SHP77 (cell line): ENCODE results near the gene C1orf210.

Experiments
- DNase-seq, 2 experiments: peaks; one replicate each; lab custom pipeline; 2025; lab: John Stamatoyannopoulos, UW

The C1orf210 gene

DNA sequence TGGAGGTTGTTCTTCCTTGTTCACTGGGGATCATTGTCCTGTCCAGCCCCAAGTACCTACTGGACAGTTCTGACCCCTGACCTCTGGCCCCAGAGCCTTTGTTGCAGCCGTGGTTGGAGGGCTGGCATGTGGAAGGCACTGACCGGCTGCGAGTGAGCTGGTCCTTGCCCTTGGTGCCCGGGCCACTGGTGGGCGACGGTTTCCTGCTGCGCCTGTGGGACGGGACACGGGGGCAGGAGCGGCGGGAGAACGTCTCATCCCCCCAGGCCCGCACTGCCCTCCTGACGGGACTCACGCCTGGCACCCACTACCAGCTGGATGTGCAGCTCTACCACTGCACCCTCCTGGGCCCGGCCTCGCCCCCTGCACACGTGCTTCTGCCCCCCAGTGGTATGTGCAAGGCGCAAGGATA, 26.8 kb upstream of the C1orf210 start:
- DNase-seq: no peak

DNA sequence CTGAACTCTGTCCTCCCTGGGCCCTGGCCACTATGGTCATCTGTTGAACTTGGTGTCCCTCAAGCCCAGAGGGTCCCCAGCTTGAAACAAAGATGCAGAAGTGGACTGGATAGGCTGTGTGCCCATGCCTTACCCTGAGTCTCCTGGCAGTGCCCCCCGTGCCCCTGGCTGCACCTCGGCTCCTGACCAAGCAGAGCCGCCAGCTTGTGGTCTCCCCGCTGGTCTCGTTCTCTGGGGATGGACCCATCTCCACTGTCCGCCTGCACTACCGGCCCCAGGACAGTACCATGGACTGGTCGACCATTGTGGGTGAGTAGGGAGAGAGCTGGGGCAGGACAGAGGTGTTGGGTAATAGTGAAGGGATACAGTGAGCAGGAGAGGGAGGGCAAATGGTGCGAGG, 26.1 kb upstream of the C1orf210 start:
- no peak for DNase-seq

DNA sequence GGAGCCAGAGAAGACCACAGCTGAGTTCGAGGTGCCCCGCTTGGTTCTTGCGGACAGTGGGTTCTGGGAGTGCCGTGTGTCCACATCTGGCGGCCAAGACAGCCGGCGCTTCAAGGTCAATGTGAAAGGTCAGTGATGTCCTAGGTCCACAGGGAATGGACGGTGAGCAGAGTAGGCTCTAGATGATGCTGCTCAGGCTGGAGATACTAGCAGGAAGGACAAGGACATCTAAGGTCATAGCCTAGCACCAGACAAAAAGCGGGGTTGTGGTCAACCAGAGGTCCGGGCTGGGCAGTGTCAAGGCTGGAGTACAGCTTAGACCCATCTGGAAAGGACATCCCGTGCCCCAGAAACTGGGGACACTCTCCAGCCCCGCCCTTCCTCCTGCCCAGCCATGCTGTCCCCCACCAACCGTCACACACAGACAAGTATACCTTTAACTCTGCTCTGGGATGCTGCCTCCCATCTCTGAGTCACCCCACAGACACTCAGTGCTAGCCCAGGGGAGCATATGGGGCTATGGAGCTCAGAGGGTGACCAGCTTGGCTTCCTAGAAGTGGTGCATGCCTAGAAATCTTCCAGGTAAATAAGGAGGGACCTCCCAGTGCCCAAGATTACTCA, 24.1 kb upstream of the C1orf210 start:
- DNase-seq: no peak

DNA sequence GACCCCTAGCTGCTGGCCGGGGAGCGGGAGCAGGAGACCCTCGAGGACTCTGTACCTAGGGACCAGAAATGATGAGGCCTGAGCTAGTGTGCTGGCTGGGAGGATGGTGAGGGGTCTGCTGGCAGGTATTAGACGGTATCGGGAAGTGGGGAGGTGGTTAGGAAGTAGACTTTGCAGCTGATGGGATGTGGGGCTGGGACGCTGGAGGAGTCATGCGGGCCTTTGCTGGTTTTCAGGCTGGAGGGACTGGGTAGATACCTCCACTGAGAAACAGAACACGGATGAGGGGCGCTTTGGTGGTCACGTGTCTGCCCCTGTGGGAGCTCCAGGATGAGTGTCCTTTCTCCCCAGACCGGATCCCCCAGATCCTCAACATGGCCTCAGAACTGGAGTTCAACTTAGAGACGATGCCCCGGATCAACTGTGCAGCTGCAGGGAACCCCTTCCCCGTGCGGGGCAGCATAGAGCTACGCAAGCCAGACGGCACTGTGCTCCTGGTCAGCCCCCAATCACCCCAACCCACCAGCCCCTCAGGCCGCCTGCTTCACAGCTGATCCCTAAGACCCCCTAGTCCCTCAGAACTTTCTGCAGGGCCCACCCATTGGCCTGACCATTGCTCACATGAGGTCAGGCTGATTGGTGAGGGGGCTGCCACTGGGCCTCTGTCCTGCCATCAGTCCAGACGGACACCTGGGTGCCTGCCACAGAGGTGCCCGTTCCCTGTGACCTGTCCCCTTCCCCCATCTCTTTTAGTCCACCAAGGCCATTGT, 23.4 kb upstream of the C1orf210 start:
- DNase-seq: no peak

DNA sequence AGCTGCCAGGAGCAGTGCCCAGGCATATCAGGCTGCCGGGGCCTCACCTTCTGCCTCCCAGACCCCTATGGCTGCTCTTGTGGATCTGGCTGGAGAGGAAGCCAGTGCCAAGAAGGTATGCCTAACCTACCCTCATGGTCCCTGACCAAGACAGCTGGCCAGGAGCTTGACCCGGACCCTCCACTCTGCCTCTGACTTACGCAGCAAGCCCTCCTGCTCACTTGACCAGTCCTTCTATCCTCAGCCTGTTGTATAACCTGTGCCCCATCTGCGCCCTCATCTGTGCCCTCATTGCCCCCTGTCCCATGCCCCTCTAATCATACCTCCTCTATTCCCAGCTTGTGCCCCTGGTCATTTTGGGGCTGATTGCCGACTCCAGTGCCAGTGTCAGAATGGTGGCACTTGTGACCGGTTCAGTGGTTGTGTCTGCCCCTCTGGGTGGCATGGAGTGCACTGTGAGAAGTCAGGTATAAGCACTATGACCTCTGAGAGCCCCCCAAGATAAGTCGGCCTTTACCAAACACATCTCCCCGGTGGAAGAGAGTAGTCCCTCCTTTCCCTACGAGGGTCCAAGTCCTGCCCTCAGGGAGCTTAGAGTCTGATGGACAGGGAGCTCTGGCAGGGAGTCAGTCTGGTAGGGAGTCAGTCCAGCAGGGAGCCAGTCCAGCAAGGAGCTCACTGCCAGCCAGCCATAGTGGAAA, 22.2 kb upstream of the C1orf210 start:
- DNase-seq: no peak

DNA sequence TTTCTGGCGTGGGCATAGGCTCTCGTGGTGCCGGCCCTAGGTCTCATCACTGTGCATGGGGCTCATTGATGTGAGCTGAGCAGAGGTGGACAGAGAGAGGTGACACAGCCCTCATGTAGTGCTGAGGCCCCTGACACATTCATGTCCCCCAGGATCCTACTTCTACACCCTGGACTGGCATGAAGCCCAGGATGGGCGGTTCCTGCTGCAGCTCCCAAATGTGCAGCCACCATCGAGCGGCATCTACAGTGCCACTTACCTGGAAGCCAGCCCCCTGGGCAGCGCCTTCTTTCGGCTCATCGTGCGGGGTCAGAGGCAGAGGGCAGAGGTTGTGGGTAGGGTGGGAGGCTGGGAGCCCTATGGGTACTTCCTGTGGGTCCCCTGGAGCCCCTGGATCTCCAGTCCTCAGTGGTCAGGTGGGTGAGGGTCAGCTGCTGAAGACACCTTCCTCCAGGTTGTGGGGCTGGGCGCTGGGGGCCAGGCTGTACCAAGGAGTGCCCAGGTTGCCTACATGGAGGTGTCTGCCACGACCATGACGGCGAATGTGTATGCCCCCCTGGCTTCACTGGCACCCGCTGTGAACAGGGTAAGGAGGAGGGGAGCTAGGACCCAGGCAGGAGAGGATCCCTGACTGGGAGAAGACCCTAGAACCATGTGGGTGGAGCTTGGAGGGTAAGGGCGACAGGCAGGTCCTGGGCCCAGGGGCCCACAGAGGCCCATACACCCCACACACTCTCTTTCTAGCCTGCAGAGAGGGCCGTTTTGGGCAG, 21.5 kb upstream of the C1orf210 start:
- no peak for DNase-seq

DNA sequence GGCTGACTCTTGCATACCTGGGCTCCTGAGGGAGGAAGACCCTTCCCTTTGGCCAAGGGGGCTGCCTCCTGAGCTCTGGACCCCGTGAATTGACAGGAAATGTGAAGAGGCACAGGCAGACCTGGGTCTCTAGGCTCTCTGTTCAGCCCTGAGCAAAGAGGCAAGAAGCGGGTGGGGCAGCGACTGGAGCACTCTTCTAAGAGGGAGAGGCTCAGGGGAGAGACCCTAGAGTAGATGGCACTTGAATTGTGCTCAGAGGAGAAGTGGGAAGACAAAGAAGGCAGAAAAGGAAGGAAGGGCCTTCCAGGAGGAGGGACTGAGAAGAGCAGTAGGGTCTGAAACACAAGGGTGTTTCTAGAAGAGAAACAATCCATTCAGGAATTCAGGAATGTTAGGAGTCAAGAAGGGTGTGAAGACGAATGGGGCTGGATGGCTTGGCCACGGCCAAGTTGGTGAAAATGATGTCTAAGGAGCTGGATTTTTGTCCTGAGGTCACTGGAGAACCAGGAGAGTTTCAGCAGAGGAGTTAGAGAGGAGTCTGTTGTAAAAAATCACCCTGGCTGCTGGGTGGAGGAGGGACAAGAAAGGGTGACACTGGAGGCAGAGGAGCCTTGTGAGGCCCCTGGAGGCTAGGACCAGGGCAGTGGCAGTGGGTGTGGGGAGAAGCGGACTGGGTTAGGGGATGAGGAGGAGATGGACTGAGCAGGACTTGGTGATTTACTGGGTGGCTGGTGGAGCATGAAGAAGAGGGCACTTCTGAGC, 20.7 kb upstream of the C1orf210 start:
- DNase-seq: no peak

DNA sequence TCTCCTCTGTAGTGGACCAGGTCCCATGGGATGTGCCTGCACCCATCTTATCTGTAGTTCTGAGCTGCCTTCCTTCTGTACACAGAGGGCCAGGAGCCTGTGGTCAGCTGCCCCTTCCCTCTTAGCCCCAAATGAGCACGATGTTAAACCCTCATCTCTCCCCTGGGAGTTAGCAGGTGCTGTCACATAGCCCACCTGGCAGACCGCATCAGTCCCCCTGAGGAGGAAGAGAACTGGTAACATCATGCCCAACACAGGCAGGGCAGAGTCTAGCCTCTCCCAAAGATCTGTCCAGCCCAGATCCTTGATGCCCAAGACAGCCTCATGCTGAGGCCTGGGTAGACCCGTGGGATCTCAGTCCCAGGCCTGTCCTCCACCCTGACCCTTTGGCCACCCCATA, 20.1 kb upstream of the C1orf210 start:
- DNase-seq: no peak

DNA sequence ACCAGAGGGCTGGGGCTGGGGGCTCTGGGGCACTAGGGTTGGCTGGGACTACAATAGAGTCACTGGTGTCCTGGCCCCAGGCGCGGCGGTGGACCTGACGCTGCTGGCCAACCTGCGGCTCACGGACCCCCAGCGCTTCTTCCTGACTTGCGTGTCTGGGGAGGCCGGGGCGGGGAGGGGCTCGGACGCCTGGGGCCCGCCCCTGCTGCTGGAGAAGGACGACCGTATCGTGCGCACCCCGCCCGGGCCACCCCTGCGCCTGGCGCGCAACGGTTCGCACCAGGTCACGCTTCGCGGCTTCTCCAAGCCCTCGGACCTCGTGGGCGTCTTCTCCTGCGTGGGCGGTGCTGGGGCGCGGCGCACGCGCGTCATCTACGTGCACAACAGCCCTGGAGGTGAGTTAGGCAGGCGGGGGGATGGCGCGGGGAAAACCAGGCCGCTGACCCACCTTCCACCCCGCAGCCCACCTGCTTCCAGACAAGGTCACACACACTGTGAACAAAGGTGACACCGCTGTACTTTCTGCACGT, 19.5 kb upstream of the C1orf210 start:
- DNase-seq: no peak

DNA sequence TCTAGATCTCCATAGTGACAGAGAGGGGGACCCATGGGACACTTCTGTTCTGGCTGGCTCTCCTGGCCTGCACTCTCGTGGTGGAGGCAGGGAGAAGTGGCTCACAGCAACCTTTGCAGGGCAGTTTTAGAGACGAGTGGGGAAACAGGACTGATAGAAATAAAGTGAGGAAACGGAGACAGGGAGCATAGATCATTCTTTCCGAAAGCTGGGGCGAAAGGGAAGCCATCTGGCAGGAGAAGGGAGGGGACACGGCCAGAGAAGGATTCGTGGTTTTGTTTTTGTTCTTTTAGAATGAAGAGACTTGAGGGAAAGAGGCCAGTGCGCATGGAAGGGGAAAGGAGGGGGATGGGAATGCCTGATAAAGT, 18.9 kb upstream of the C1orf210 start:
- DNase-seq: no peak

DNA sequence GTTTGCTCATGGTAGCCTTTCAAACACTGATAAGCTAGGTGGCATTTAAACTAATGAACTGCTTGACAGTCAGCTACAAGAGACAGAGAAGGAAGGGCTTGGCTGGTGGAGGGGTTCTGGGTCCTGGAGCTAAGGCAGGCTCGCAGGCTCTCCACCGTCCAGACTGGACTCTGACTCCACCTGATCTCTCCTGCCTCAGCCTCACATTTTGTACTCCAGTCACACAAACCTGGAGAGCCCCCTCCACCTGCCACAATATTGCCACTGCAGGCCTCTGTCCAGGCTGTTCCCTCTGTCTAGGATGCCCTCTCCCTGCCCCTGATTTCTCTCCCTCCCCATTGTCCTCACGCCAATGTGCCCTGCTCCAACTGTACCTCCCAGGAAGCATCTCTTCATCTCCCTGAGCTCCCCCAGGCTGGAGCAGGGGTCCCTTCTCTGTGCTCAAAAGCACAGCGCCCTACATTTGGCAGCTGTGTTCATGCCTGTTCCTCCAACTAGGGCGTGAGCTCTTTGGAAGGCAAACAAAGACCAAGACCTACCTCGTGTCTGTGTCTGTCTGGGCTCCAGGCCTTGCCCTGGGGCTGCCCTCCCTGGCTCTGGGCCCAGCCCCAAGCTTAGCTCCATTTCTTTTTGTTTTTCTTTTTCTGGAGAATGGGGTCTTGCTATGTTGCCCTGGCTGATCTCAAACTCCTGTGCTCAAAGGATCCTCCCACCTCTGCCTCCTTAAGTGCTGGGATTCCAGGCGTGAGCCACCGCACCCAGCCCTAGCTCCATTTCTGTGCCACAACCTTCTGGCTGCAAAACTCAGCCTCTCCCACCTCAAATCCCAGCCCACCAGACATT, 18.3 kb upstream of the C1orf210 start:
- no peak for DNase-seq

DNA sequence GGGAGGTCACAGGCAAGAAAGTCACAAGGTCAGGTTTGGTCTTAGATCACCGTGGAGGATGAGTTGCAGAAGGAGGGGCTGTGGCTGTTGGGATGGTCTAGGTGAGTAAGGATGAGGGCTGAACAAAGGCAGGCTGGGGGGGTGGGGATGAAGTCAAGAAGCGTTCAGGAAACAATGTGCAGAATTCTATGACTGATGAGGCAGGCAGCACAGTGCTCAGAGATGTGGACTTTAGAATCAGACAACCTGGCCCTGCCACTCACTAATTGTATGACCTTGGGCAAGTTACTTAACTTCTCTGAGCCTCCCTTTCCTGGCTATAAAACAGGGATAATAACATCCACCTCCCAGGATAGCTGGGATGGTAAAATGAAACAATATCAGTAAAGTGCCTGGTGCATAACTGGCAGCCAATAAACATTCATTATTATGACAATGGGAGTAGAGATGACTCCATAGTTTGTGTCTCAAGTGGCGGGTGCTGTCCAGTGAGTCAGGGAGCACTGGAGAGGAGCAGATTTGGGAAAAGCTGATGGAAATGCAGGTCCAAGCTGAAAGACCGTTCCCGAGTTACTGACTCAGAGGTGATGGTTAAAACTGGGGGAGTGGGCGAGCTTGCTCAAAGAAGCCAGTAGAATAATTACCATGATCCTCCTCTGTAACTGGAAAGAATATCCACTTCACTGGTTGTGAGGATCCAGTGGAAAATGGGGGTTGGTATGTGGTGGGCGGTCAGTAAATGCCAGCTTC, 17.5 kb upstream of the C1orf210 start:
- no peak for DNase-seq

DNA sequence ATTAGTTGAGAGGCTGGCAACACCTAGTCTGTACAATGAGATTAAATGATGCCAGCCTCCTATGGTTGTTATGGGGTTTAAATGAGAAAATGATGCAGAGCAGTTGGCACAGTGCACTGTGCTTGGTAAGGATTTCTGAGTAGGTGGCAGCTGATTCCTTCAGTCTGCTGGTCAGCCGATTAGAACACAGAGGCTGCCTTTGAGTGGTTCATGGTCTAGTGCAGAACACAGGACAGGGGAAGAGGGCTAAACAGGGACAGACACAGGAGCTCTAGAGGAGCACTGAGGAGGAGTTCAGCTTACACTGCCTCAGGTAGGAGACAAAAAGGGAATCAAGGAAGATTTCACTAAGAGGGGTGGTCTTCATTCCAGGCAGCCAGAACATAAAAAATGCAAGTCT, 16.8 kb upstream of the C1orf210 start:
- no peak for DNase-seq

DNA sequence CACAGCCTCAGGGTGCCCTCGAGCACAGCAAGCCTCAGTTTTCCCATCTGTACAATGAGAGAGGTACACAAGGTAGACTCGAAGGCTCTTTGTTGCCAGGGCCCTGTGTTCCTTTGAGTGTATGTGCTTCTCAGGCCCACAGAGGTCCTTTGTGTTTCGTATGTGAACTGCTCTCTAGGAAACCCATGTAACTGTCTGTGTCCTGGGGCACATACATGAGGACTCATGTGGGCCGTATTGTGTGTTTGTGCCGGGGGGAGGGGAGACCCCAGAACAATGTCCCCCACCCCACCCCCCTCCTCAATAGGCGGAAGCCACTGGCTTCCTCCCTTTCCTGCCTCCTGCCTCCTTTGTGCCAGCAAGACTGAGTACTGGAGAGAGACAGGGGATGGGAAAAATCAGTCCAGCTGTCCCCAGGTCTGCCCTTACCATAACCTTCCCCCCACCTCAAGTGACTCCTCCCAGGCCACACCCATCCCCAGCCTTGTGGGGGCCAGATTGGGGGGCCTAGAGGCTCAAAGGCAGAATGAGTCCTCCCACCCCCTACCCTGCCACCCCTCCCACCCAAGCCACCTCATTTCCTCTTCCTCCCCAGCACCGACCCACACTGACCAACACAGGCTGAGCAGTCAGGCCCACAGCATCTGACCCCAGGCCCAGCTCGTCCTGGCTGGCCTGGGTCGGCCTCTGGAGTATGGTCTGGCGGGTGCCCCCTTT, 15.2 kb upstream of the C1orf210 start, which contains the start of gene TIE1:
TIE1 (plus strand) TSS at position 605 of the 717 bp plus-strand sequence; CDS start at position 695, 90 bp downstream.
- no peak for DNase-seq

DNA sequence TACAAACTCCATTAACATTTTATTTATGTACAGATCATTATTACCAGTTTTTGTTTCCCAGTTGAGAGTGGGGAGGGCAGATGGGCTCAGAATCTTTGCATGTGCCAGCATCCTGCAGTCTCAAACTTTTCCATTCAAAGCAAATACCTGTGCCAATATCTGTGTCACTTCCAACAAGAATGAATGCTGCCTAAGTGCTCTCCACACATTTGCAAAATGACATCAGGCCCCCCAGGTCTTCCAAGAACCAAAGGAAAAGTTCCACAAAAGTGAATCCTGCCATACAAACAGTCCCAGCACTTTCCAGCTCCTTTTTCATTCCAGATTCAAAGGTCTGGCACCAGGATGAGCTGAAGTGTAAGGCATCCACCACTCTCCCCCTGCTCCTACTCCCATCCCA, 13.7 kb upstream of the C1orf210 start:
- DNase-seq: no peak

DNA sequence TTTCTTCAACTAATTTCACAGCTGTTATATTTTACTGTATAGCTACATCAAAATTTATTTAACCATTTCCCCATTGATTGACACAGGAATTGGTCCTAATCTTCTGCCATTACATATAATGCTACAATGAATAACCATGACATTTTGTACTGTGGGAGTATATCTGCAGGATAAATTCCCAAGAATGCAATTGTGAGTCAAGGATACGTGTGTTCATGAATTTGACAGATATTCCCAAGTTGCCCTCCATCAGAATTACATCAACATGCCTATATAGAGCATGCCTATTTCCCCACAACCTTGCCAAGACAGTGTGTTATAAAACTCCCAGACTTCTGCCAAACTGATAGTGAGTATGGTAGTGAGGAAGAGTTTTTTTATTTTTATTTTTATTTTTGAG, 12.7 kb upstream of the C1orf210 start:
- DNase-seq: no peak

DNA sequence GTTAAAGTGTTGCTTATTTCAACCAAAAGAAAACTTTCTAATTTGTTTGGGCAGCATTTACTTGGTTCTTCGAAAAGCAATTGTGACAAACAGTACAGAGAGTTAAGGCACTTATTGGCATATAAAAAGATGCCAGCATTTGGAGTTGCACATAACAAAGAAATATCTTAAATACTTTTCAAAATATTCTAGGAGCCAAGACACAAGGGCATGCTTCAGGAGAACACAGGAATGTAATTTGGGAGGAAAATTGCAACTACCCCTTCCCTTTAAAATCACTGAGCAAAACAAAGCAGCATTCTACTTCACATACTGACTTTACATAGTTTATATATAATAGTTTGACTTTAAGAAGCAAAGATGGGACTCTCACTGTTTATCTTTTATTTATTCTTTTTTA, 10.8 kb upstream of the C1orf210 start:
- no peak for DNase-seq

DNA sequence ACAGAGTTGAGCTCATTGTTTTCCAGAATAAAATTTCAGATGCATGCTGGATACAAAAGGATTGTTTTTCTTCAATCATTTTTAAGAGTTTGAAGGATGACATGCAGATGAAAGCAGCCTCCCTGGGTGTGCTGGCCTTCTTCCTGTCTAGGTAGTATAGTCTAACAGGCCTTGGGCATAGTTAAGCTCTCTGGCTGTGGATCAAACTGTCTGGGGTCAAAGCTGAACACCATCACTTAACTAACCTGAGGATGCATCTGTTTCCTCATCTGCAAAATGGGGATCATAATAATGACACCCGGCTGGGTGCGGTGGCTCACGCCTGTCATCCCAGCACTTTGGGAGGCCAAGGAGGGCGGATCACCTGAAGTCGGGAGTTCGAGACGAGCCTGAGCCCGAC, 9.4 kb upstream of the C1orf210 start:
- no peak for DNase-seq
